ENCODE results near the gene ATP8A2. TPM values are rescaled to one million over a fixed set of nuclear protein-coding genes. Genes with fewer than 3 reads are reported as not detected.

The ATP8A2 gene
- total and polyA plus RNA-seq, 2 of the 4 experiments (the other 2 are of a cell fraction) = 0.02 to 0.18 TPM

- POLR2A ChIA-PET (ENCODE audit: unreplicated experiment) = no interaction called here
- Histone ChIP-seq H3K27me3 (ENCODE audit: control insufficient read depth, insufficient read depth, low read length) (no peaks in the 10 kb centered on the region), H3K4me2 (ENCODE audit: low read depth, low read length) (no peak overlapping the region), H3K4me3 (ENCODE audit: insufficient read depth, low read depth, low read length) (no peak overlapping the region), H3K4ac (ENCODE audit: low read depth, low read length) (no peak overlapping the region), H3K9me1 (ENCODE audit: insufficient read depth, low read length) (no peaks in the 10 kb centered on the region), H3K79me1 (ENCODE audit: low read depth in 1 of 2, low read length in 2 of 2) (no peaks in the 10 kb centered on the region), H3K14ac (replicated peaks; ENCODE audit: low read depth, low read length) (no peak overlapping the region), H4K91ac (ENCODE audit: insufficient read depth, low read depth, low read length) (no peak overlapping the region), H4K8ac (ENCODE audit: low read depth in 2 of 2, low read length in 2 of 2) (no peak overlapping the region), H2BK20ac (ENCODE audit: low read depth, low read length) (no peak overlapping the region), H3K27ac (ENCODE audit: insufficient read depth, low read length) (no peak overlapping the region), H3K36me3 (ENCODE audit: control insufficient read depth, insufficient read depth, low read length) (no peaks in the 10 kb centered on the region), H3K23ac (ENCODE audit: low read depth, low read length) (no peak overlapping the region), H3K56ac (ENCODE audit: extremely low read depth, insufficient read depth, low read length) (no peak overlapping the region), H2BK5ac (ENCODE audit: low read depth, low read length, poor library complexity, severe bottlenecking) (no peak overlapping the region), H2AK9ac (replicated peaks; ENCODE audit: low read depth, low read length, poor library complexity) (no peak overlapping the region), H3K9ac (ENCODE audit: low read depth, low read length) (no peak overlapping the region), H2AFZ (replicated peaks; ENCODE audit: low read length, poor library complexity) (no peak overlapping the region), H3K18ac (ENCODE audit: low read depth, low read length) (no peak overlapping the region), H3K4me1 (ENCODE audit: control insufficient read depth, insufficient read depth, low read length) (no peaks in the 10 kb centered on the region), H2BK120ac (ENCODE audit: low read depth, low read length) (no peak overlapping the region), H4K5ac (ENCODE audit: low read depth, low read length) (no peak overlapping the region), H2BK15ac (ENCODE audit: low read depth, low read length) (no peak overlapping the region), H3K9me3 (ENCODE audit: control insufficient read depth, insufficient read depth, low read length) (no peaks in the 10 kb centered on the region), H2AK5ac (ENCODE audit: low read depth, low read length) (no peak overlapping the region), H4K20me1 (ENCODE audit: insufficient read depth, low read length) (no peaks in the 10 kb centered on the region)
- 30% methylated on average over 2 of the region's 10 CpGs; no CpG with 5 or more reads in 1 of the 2 experiments for WGBS, 2 experiments (ENCODE audit: extremely low coverage in 2 of 2, insufficient read length in 1 of 2)
- intact Hi-C loops (cut with micrococcal nuclease) (no loop called here), in situ Hi-C loops (cut with MboI; ENCODE audit: low sequenced_read_pairs) (no loop called here), dilution Hi-C loops (cut with HindIII; ENCODE audit: low sequenced_read_pairs, unreplicated experiment) (no loop called here)
- TF ChIP-seq, protein P1, sequence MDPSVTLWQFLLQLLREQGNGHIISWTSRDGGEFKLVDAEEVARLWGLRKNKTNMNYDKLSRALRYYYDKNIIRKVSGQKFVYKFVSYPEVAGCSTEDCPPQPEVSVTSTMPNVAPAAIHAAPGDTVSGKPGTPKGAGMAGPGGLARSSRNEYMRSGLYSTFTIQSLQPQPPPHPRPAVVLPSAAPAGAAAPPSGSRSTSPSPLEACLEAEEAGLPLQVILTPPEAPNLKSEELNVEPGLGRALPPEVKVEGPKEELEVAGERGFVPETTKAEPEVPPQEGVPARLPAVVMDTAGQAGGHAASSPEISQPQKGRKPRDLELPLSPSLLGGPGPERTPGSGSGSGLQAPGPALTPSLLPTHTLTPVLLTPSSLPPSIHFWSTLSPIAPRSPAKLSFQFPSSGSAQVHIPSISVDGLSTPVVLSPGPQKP (IDR thresholded peaks at IDR 0.05; ENCODE audit: borderline replicate concordance, low read depth, low read length) = no peak
- TF ChIP-seq POLR2A (IDR thresholded peaks at IDR 0.05; ENCODE audit: low read depth, low read length) (no peak), NFE2L2 (IDR thresholded peaks at IDR 0.05; ENCODE audit: low read depth, low read length) (no peak), RFX5 (IDR thresholded peaks at IDR 0.05; ENCODE audit: low read depth, low read length) (no peak), MXI1 (IDR thresholded peaks at IDR 0.05; ENCODE audit: borderline replicate concordance, low read depth, low read length) (no peak), CHD1 (IDR thresholded peaks at IDR 0.05; ENCODE audit: low read depth, low read length) (no peak), FOS (IDR thresholded peaks at IDR 0.05; ENCODE audit: low read depth, low read length) (no peak), MAZ (IDR thresholded peaks at IDR 0.05; ENCODE audit: borderline replicate concordance, low read depth, low read length) (no peak), RAD21 (IDR thresholded peaks at IDR 0.05; ENCODE audit: low read length) (no peak), CEBPB (IDR thresholded peaks at IDR 0.05; ENCODE audit: low read depth, low read length) (no peak), MAFK (IDR thresholded peaks at IDR 0.05; ENCODE audit: low read depth, low read length) (no peak), RCOR1 (IDR thresholded peaks at IDR 0.05; ENCODE audit: insufficient replicate concordance, low read length) (no peak), CTCF (conservative IDR thresholded peaks at IDR 0.05; ENCODE audit: low read depth, low read length) (no peak), BHLHE40 (IDR thresholded peaks at IDR 0.05; ENCODE audit: low read depth, low read length) (no peak), SMC3 (IDR thresholded peaks at IDR 0.05; ENCODE audit: low read depth, low read length) (no peak)
- TF ChIP-seq, protein P2, sequence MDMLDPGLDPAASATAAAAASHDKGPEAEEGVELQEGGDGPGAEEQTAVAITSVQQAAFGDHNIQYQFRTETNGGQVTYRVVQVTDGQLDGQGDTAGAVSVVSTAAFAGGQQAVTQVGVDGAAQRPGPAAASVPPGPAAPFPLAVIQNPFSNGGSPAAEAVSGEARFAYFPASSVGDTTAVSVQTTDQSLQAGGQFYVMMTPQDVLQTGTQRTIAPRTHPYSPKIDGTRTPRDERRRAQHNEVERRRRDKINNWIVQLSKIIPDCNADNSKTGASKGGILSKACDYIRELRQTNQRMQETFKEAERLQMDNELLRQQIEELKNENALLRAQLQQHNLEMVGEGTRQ (IDR thresholded peaks at IDR 0.05; ENCODE audit: low read depth, low read length) = no peak
- BruUV-seq (replicated peaks) = no TSS peak
- no peak for ATAC-seq (ENCODE audit: low read depth)
- CTCF ChIA-PET = no interaction called here
- DNase-seq = no peak
These were observed 605.4 kb downstream of the ATP8A2 start for GRCh38 chr13:25977216-25977615.
